Loucy (cell line): ENCODE results near the gene CERK.

Experiments used
- H2AFZ ChIP-seq: fragments of 200-600 bp; sonication (generic); 2 replicates; pipeline ENCODE4 v1.6.0; 2016; ENCODE audit warnings: antibody characterized with exemption, mild to moderate bottlenecking, low read length, moderate library complexity
- H3F3A ChIP-seq: fragments of 200-600 bp; 2 replicates; pipeline ENCODE4 v1.6.0; 2016; ENCODE audit warnings: antibody characterized with exemption, low read depth, mild to moderate bottlenecking
- H3K27me3 ChIP-seq: fragments of 200-600 bp; sonication (generic); 2 replicates; pipeline ENCODE4 v1.6.1; 2014; ENCODE audit warnings: low read length, mild to moderate bottlenecking; ENCODE audit not compliant: insufficient read depth, poor library complexity, severe bottlenecking
- H3K36me3 ChIP-seq: fragments of 200-600 bp; sonication (generic); 2 replicates; pipeline ENCODE4 v1.6.1; 2016; ENCODE audit warnings: low read length; ENCODE audit not compliant: insufficient read depth
- H3K4me1 ChIP-seq: fragments of 200-600 bp; sonication (generic); 2 replicates; pipeline ENCODE4 v1.5.1; 2014; ENCODE audit warnings: low read length, mild to moderate bottlenecking; ENCODE audit not compliant: insufficient read depth, poor library complexity, severe bottlenecking
- H3K4me2 ChIP-seq: fragments of 200-600 bp; sonication (generic); 2 replicates; pipeline ENCODE4 v1.6.0; 2014; ENCODE audit warnings: antibody characterized with exemption, low read length, low read depth, mild to moderate bottlenecking; ENCODE audit not compliant: poor library complexity, severe bottlenecking
- H3K4me3 ChIP-seq: fragments of 200-600 bp; sonication (generic); 2 replicates; pipeline ENCODE4 v1.5.1; 2014; ENCODE audit warnings: low read length, mild to moderate bottlenecking, mixed read lengths; ENCODE audit not compliant: poor library complexity, severe bottlenecking
- H3K79me2 ChIP-seq: fragments of 200-600 bp; sonication (generic); 2 replicates; pipeline ENCODE4 v1.6.1; 2014; ENCODE audit warnings: low read length; ENCODE audit not compliant: insufficient read depth
- H3K9ac ChIP-seq: fragments of 200-600 bp; sonication (generic); 2 replicates; pipeline ENCODE4 v1.6.0; 2014; ENCODE audit warnings: mild to moderate bottlenecking, low read depth, low read length, moderate library complexity; ENCODE audit not compliant: poor library complexity, severe bottlenecking
- H3K9me2 ChIP-seq: fragments of 200-600 bp; sonication (generic); replicated peaks from 2 replicates; pipeline ENCODE4 v1.6.1; 2016; ENCODE audit warnings: low read depth, low read length, mixed read lengths
- H3K9me3 ChIP-seq: fragments of 200-600 bp; sonication (generic); 2 replicates; pipeline ENCODE4 v1.6.1; 2014; ENCODE audit warnings: mild to moderate bottlenecking, antibody characterized with exemption, low read length, low read depth; ENCODE audit not compliant: insufficient read depth
- H4K20me1 ChIP-seq: fragments of 200-600 bp; sonication (generic); 2 replicates; pipeline ENCODE4 v1.6.0; 2014; ENCODE audit warnings: antibody characterized with exemption, low read length, mild to moderate bottlenecking; ENCODE audit not compliant: insufficient read depth, poor library complexity, severe bottlenecking
- CTCF ChIP-seq: fragments of 200-600 bp; sonication (generic); conservative IDR thresholded peaks from 2 replicates; pipeline ENCODE4 v1.5.1; 2014; ENCODE audit warnings: mild to moderate bottlenecking, antibody characterized with exemption, low read length
- EZH2phosphoT487 ChIP-seq: fragments of 200-600 bp; IDR thresholded peaks from 2 replicates; pipeline ENCODE4 v1.6.1; 2018; ENCODE audit warnings: antibody characterized with exemption, mild to moderate bottlenecking, moderate library complexity, borderline replicate concordance

Gene CERK

GRCh38 chr22:46730568-46731245 is 7.3 kb downstream of the CERK start:
- no peaks in the 10 kb centered on the region for H3K9me2 ChIP-seq
- H3F3A ChIP-seq, result no peaks in the 10 kb centered on the region
- H3K36me3 ChIP-seq, result peaks cover 5% of the 10 kb centered on the region; the same call in 1 of the 2 replicates
- peak overlapping the region; percentile 16 for H3K4me2 ChIP-seq
- TF ChIP-seq CTCF (no peak), EZH2phosphoT487 (no peak)
- no peak overlapping the region for H3K9ac ChIP-seq
- peaks cover 19% of the 10 kb centered on the region for H3K4me1 ChIP-seq
- peaks cover 46% of the 10 kb centered on the region for H4K20me1 ChIP-seq
- no peak overlapping the region for H2AFZ ChIP-seq
- no peaks in the 10 kb centered on the region for H3K9me3 ChIP-seq
- peaks cover 86% of the 10 kb centered on the region for H3K79me2 ChIP-seq
- no peaks in the 10 kb centered on the region for H3K27me3 ChIP-seq
- H3K4me3 ChIP-seq, result no peak overlapping the region

GRCh38 chr22:46728470-46728869 is 9.6 kb downstream of the CERK start:
- H3K4me2 ChIP-seq, result no peak overlapping the region
- no peaks in the 10 kb centered on the region for H3F3A ChIP-seq
- H3K9ac ChIP-seq, result no peak overlapping the region
- peaks cover 81% of the 10 kb centered on the region for H3K79me2 ChIP-seq
- H3K4me3 ChIP-seq, result no peak overlapping the region
- peaks cover 5% of the 10 kb centered on the region for H3K4me1 ChIP-seq
- peaks cover 29% of the 10 kb centered on the region for H4K20me1 ChIP-seq
- no peaks in the 10 kb centered on the region for H3K27me3 ChIP-seq
- TF ChIP-seq EZH2phosphoT487 (no peak), CTCF (no peak)
- H3K9me2 ChIP-seq, result no peaks in the 10 kb centered on the region
- no peak overlapping the region for H2AFZ ChIP-seq
- H3K36me3 ChIP-seq, result peaks cover 9% of the 10 kb centered on the region; the same call in 1 of the 2 replicates
- no peaks in the 10 kb centered on the region for H3K9me3 ChIP-seq

- Histone ChIP-seq H4K20me1 (peaks cover 29% of the 10 kb centered on the region), H3K4me3 (no peak overlapping the region), H3K36me3 (peaks cover 9% of the 10 kb centered on the region; the same call in 1 of the 2 replicates), H3K27me3 (no peaks in the 10 kb centered on the region), H3K79me2 (peaks cover 80% of the 10 kb centered on the region), H3K9me2 (no peaks in the 10 kb centered on the region), H3F3A (no peaks in the 10 kb centered on the region), H3K9ac (no peak overlapping the region), H3K4me2 (no peak overlapping the region), H2AFZ (no peak overlapping the region), H3K4me1 (peaks cover 5% of the 10 kb centered on the region), H3K9me3 (no peaks in the 10 kb centered on the region)
- TF ChIP-seq EZH2phosphoT487 (no peak), CTCF (no peak)
Observed at GRCh38 chr22:46727813-46728364, 10.2 kb downstream of the CERK start.
